HEK293T (cell line): ENCODE data around the gene NGEF.

Source experiments
- CTCF ChIA-PET: fragments of 350-600 bp; formaldehyde crosslinking; extraction: SDS; loops from one replicate; lab custom pipeline; 2021; ENCODE audit warnings: antibody characterized with exemption, inconsistent platforms; lab: Yijun Ruan, JAX
- POLR2A ChIA-PET: fragments of 350-600 bp; formaldehyde crosslinking; extraction: SDS; loops from one replicate; lab custom pipeline; 2020; ENCODE audit warnings: antibody characterized with exemption, inconsistent platforms; lab: Yijun Ruan, JAX
- DNase-seq: peaks from one replicate; pipeline ENCODE4 v3.0.0; 2012; ENCODE audit warnings: mixed read lengths; ENCODE audit errors: extremely low spot score
- ARNT ChIP-seq: fragments of 450-650 bp; IDR thresholded peaks from 2 replicates; pipeline ENCODE4 v1.6.1; 2017; ENCODE audit warnings: mild to moderate bottlenecking
- BHLHE40 ChIP-seq: fragments of 450-650 bp; IDR thresholded peaks from 2 replicates; pipeline ENCODE4 v1.6.1; 2016; ENCODE audit warnings: mild to moderate bottlenecking, moderate library complexity, borderline replicate concordance
- CTBP1 ChIP-seq: fragments of 450-650 bp; IDR thresholded peaks from 2 replicates; pipeline ENCODE4 v1.6.1; 2016; ENCODE audit warnings: borderline replicate concordance
- ELF4 ChIP-seq: fragments of 450-650 bp; IDR thresholded peaks from 2 replicates; pipeline ENCODE4 v1.6.1; 2017; ENCODE audit warnings: antibody characterized with exemption
- FOXA1 ChIP-seq: fragments of 450-650 bp; IDR thresholded peaks from 2 replicates; pipeline ENCODE4 v1.6.1; 2016; ENCODE audit warnings: mild to moderate bottlenecking
- FOXK2 ChIP-seq: fragments of 450-650 bp; IDR thresholded peaks from 2 replicates; pipeline ENCODE4 v1.6.1; 2016; ENCODE audit warnings: mild to moderate bottlenecking
- FOXM1 ChIP-seq: fragments of 450-650 bp; IDR thresholded peaks from 2 replicates; pipeline ENCODE4 v1.6.1; 2017; ENCODE audit warnings: mild to moderate bottlenecking, borderline replicate concordance
- HDGF ChIP-seq: fragments of 450-650 bp; IDR thresholded peaks from 2 replicates; pipeline ENCODE4 v1.6.1; 2017; ENCODE audit warnings: antibody characterized with exemption, borderline replicate concordance
- L3MBTL2 ChIP-seq: fragments of 450-650 bp; conservative IDR thresholded peaks from 2 replicates; pipeline ENCODE4 v1.6.1; 2016; ENCODE audit warnings: mild to moderate bottlenecking
- LEF1 ChIP-seq: fragments of 450-650 bp; IDR thresholded peaks from 2 replicates; pipeline ENCODE4 v1.6.1; 2017; ENCODE audit warnings: mild to moderate bottlenecking, borderline replicate concordance
- NFRKB ChIP-seq: fragments of 450-650 bp; IDR thresholded peaks from 2 replicates; pipeline ENCODE4 v1.6.1; 2016; ENCODE audit warnings: mild to moderate bottlenecking, moderate library complexity
- SP1 ChIP-seq: fragments of 450-650 bp; IDR thresholded peaks from 2 replicates; pipeline ENCODE4 v1.6.1; 2017
- SUZ12 ChIP-seq: fragments of 450-650 bp; IDR thresholded peaks from 2 replicates; pipeline ENCODE4 v1.6.1; 2016; ENCODE audit warnings: mild to moderate bottlenecking
- TARDBP ChIP-seq: fragments of 450-650 bp; IDR thresholded peaks from 2 replicates; pipeline ENCODE4 v1.6.1; 2016
- ZNF384 ChIP-seq: fragments of 450-650 bp; IDR thresholded peaks from 2 replicates; pipeline ENCODE4 v1.6.1; 2016
- TF ChIP-seq, protein P1 (sequence below): fragments of 450-650 bp; IDR thresholded peaks from 2 replicates; pipeline ENCODE4 v1.6.1; 2016

The NGEF gene

DNA sequence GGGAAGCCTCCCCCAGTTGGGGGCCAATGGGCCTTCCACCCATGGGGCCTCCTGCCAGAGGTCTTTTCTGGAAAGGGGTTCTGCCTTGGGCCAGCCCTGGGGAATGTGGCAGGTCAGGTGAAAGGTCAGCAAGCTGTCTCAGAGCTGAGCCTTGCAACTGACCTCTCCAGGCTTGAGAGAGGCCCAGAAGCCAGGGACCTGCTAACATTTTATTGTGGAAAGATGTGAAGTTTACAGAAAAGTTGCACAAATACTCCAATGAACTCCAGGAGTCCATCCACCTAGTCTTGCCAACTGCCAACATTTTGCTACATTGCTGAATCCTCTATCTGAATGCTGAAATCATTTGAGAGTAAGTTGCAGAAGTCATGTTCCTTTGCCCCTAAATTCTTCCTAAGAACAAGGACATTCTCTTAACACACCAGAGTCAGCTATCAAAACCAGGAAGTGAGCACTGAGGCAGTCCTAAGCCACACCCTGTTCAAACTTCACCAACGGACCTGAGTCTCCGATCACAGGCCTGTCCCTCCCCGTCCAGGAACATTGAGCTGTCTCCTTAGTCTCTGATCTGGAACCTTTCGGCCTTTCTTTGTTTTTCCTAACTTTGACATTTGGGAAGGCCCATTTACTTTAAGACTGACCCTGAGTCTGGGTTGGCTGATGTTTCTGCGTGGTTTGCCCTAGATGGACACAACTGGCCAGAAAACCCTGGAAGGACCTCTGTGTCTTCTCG lies 139.0 kb downstream of the NGEF start:
- POLR2A ChIA-PET: no interaction called here
- no peak for TF ChIP-seq NFRKB
- TF ChIP-seq L3MBTL2: no peak
- no peak for TF ChIP-seq LEF1
- no peak for DNase-seq
- CTCF ChIA-PET: no interaction called here

DNA sequence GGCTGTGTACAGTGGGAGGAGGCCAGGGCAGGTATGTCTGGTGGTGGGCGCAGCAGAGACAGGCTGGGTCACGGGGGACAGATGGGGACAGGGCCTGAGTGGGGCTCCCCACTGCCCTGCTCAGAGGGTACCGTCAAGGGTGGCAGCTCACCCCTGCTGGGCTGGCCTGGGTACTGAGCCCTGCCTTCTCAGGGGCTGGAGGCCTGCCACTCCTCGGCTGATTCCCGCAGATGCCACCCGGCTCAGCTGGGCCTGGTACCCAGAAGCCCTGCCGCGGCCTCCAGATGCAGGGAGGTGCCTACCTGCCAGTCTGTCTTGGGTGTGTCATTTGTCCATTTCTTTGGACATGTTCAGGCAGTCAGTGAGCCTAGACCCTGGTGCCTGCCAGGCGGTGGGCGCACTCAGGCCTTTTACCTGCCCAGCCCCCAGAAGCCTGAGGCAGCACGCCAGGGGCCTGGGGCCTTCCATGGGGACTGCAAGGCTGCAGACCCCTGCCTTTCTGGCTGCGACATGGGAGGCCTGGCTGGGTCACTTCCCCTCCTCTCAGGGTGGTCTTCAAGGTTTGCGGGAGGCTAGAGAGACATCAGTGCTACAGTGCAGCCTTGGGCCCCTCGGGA lies 139.7 kb downstream of the NGEF start:
- POLR2A ChIA-PET: no interaction called here
- DNase-seq: no peak
- CTCF ChIA-PET: no interaction called here
- TF ChIP-seq FOXK2: no peak
- TF ChIP-seq CTBP1: no peak
- TF ChIP-seq HDGF: no peak
- no peak for TF ChIP-seq ELF4
- no peak for TF ChIP-seq L3MBTL2
- no peak for TF ChIP-seq FOXM1
- TF ChIP-seq BHLHE40: no peak

DNA sequence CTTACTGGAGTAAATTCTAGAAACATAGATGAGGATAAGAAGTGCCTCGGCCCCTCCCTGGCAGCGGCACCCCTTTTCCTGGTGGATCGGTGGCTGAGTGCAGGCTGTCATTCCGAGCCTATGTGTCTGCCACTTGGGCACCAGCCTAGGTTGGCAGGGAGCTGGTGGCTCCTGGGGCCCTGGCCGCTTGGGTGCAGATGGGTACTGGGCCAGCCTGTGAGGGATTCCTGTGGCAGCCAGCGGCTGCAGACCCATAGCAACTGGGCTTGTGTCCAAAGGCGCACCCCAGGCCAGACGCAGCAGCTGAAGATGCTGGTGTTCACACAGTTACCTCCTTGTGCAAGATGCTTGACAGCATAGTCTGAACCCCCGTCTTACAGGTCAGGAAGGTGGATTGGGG lies 140.2 kb downstream of the NGEF start:
- POLR2A ChIA-PET: no interaction called here
- no peak for DNase-seq
- CTCF ChIA-PET: no interaction called here
- TF ChIP-seq SUZ12 (no peak), FOXA1 (no peak), SP1 (no peak), ZNF384 (no peak), LEF1 (no peak)

DNA sequence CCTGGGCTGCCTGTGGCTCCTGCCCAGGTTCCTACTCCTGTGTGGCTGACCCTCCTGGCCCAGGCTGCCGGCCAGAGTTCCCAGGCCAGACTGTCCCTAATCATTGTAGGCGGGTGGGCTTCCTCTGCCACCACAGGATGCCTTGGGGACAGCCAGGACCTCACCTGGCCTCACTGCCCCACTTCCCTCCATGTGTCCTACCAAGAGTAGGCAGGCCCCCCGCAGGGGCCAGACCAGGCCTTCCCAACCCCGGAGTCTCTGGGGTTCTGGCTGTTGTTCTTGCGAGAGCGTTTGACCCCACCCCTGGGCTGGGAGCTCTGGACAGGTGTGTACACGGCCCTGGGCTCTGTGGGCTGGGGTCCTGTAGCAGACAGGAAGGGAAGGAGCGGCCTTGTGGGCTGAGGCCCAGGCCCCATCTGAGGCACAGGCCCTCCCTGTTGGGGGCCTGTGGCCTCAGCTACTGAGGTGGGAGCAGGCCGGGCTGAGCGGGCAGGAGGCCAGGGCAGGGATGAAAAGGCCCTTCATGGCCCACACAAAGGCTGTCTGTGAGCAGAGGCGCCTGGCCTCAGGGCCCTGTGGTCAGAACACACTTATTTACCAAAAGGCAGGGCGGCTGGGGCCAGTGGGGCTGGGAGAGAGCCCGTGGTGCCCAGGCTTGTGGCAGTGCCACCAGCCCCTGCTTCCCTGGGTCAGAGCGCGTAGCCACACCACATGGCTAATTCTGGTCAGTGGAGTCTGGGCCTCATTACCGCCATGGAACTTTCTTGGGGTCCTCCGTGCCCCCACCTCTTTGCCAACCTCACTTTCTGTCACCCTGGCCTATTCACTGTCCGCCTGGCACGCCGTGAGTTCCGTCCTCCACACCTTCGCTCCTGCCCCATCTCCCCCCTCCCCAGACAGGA lies 141.0 kb downstream of the NGEF start:
- no peak for DNase-seq
- POLR2A ChIA-PET: no interaction called here
- CTCF ChIA-PET: interaction anchor here (1.0 kb wide), 1 partner anchor 158 kb away, joined by 4 read pairs; no protein-coding TSS in a partner anchor
- no peak for TF ChIP-seq ARNT
- no peak for TF ChIP-seq SUZ12
- TF ChIP-seq TARDBP: no peak
- no peak for TF ChIP-seq L3MBTL2
- no peak for TF ChIP-seq FOXK2
- no peak for TF ChIP-seq FOXA1
- TF ChIP-seq, protein P1, sequence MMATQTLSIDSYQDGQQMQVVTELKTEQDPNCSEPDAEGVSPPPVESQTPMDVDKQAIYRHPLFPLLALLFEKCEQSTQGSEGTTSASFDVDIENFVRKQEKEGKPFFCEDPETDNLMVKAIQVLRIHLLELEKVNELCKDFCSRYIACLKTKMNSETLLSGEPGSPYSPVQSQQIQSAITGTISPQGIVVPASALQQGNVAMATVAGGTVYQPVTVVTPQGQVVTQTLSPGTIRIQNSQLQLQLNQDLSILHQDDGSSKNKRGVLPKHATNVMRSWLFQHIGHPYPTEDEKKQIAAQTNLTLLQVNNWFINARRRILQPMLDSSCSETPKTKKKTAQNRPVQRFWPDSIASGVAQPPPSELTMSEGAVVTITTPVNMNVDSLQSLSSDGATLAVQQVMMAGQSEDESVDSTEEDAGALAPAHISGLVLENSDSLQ: no peak
- TF ChIP-seq BHLHE40: no peak
- no peak for TF ChIP-seq HDGF

DNA sequence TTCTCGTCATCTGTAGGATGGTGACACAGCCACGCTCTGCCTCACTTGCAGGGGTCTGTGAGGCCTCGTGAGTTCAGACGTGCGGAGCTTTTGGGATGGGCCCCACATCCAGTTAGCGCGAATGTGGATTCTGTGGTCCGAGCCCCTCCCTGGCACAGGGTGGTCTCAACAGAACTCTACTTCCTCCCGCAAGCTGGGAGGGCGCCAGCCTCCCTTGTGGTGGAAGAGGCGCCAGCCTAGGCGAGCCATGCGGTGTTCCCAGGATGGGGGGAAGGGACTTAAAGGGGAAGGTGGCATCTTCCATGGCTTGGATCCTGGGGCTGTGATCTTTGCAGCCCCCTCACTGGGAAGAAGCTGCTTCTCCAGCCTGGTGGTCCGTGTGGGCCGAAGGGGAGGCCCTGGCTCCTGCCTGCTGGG lies 141.6 kb downstream of the NGEF start:
- no peak for DNase-seq
- TF ChIP-seq BHLHE40 (no peak), LEF1 (no peak), NFRKB (no peak), SP1 (no peak), ZNF384 (no peak), TARDBP (no peak), ARNT (no peak)
- TF ChIP-seq, protein P1: no peak
- ChIA-PET POLR2A (no interaction called here), CTCF (interaction anchor here (1.0 kb wide), 1 partner anchor 158 kb away, joined by 4 read pairs; no protein-coding TSS in a partner anchor)

DNA sequence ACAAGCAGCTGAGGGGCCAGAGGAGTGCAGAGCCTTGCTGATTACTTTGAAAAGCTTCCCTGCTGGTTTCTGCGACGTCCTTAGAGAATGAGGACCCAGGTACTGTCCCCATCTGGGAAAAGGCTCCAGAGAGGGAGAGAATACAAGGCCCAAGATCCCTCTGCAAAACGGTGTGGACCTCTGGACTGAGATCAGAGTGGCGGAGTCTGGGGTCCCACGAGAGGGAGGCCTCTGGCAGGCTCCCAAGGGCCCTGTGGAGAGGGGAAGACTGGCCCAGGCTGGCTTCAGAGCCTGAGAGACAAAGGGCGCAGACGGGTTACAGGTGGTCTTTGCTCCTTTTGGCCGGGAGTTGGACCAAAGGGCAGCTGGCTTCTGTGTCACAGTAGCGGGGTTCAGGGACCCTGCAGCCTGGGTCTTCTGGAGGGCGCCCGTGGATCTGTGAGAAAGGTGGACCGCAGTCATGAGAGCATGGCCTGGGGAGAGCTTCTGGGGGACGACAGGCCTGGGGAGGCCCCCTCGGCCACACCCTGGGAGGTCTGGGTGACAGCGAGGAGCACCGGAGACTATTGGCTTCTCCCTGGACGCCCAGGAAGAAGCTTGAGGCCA lies 142.2 kb downstream of the NGEF start:
- CTCF ChIA-PET: interaction anchor here (1.0 kb wide), 1 partner anchor 159 kb away, joined by 4 read pairs; no protein-coding TSS in a partner anchor
- TF ChIP-seq ZNF384 (no peak), NFRKB (no peak), CTBP1 (no peak), TARDBP (no peak), FOXK2 (no peak), SUZ12 (no peak), BHLHE40 (no peak), LEF1 (no peak), ELF4 (no peak), FOXM1 (no peak), HDGF (no peak), FOXA1 (no peak), ARNT (no peak), L3MBTL2 (no peak)
- TF ChIP-seq, protein P1: no peak
- no peak for DNase-seq
- POLR2A ChIA-PET: no interaction called here
